Daoy (cell line): ENCODE measurements around the gene CBS. TPM values are rescaled to one million over a fixed set of nuclear protein-coding genes. Genes with fewer than 3 reads are reported as not detected.
"Not testable (repeated sequence)": the region's sequence is repeated elsewhere in the genome, so short reads cannot be mapped to it uniquely, and the experiment has no call there.

Experiments
- DNase-seq: peaks from one replicate; pipeline ENCODE4 v3.0.0-alpha.2; 2015; ENCODE audit warnings: low read depth
- total RNA-seq: library from RNA; depleted of rRNA; stranded (reverse); fragments of >200 nt; shearing (Covaris generic); gene quantifications from 2 replicates; pipeline ENCODE4 v1.2.3, GENCODE V29; 2014; rRNA removed

Gene CBS
- total RNA-seq, 1 experiment from 2014 or later, result 19.8 TPM

DNA sequence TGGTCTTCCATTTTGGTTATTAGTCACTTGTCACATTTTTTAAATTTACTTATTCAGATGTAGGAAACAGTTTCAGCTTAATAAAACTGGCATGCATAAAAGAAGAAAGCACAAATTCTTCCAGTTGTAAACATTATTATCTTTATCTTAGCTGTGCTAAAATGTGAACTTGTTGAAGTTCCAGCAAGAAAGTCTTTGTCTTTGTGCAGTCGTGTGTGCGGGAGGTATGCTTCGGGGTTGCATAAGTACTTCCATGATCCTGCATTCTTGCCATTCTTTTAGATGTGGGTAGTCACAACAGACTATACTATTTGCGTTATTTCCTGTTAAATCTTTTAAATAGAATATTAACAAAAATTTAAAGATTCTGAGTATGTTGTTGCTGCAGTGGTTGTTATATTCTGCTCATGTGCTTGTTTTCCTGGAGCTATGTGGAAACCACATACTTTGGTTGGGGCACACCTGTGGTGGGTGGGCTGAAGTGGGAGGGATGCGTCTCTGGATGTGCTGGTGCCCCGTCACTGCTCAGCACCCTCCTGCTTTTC, 49.9 kb downstream of the CBS start:
- DNase-seq, result peak; percentile 31

DNA sequence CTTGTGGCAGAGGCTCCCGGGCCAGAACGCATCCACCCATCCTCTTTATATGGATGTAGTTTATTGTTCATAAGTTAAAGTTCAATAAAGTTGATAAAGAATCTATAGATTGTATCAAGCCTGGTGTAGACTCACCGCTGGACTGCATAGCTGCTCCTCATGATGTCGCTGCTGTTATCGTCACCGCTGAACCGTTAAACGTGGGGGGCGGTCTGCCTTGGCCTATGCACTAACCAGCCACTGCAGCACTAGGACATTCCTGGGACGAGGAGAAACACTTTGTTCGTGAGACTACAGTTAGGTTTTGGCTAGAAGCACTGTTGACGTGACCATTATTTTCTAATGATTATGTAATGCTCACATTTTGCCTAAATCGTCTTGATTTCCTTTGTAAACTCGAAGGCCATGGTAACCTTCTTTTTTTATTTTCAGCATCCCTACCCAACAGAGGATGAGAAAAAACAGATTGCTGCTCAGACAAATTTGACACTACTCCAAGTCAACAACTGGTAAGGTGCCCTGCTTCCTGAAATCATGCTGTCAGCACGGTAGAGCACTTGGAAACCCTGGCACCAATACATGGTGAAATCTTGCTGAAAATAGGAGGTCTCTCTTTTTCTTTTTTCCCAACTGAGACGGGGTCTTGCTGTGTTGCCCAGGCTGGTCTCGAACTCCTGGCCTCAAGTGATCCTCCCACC, 51.0 kb downstream of the CBS start:
- DNase-seq, result no peak

DNA sequence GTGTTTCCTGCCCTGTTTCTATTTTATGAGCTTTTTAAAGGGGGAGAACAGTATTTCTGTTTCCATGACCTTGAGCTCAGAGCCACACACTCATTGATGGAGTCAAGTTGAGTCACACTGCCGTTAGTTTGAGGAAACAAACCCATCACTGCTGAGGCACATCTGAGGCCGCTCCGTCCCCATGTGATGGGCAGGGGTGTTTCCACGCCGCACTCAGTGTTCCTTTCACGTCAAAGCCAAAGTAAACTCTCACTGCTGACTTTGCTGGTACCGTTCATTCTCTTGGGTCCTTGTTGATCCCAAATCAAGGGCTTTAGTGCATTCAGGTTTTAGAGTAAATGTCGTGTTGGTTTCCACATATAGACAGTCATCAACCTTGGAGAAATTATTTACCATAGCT, 52.5 kb downstream of the CBS start:
- no peak for DNase-seq

DNA sequence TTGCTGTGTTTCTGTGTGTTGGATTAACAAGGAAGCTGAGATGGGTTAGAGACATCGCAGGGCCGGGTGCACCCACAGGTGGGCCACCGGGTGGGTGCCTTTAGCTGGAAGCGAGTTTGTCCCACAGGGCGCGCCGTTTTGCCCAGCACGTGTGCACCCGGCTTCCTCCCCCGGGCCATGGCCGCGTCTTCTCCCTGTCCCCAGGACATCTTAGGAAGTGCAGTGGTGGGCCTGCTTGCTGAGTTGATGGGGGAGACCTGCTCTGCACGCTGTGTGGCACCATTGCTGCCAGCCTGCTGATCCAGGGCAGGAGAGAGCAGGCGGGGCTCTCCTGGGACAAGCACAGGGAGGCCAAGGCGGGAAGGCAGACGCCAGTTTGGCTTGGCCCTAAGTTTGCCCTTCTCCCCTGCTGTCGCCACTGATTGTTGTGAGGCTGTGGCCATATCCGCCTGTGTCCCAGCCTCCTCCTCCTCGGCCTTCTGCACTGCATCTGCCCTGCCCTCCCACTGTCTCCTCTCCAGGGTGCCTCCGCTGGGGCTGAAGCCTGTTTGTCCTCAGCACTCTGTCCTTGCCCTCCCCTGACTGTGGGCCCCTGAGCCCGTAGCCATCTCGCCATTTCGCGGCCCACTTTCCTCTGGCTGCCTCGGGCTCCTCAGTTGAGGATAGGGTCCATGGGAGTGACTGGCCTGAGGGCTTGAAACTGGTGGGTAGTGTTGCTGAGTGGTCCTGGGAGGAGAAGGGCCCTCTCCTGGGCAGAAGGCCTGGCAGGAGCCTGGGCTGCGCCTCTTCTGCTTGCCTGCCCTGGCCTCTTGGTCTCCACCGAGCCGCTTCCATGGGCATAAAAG, 53.7 kb downstream of the CBS start:
- no peak for DNase-seq

DNA sequence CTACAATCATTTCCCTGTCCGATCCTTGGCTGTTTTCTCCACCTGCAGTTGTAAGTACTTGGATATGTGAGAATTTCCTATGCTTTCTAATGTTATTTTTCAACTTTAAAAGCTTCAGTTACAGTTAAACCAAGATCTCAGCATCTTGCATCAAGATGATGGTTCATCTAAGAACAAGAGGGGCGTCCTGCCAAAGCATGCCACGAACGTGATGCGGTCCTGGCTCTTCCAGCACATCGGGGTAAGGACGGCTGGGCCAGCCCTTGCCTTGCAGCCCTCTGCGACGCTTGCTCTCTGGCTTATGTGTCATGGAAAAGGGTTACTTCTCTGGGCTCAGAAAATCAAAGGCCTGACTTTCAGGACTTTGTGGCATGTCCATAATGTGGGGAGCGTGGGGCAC, 54.4 kb downstream of the CBS start:
- DNase-seq, result no peak

DNA sequence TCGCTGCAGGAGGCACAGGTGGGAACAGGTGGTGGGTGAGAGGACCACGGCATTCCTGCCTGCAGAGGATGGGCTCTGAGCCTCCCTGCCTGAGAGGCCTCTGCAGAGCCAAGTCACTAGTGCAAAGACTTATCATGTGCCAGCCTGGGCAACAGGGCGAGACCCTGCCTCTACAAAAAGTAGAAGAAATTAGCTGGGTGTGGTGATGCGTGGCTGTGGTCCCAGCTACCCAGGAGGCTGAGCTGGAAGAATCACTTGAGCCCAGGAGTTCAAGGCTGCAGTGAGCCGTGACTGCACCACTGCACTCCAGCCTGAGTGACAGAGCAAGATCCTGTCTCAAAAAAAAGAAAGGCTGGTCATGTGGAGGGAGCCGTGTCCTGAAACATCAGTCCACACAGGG, 54.9 kb downstream of the CBS start:
- DNase-seq, result no peak

DNA sequence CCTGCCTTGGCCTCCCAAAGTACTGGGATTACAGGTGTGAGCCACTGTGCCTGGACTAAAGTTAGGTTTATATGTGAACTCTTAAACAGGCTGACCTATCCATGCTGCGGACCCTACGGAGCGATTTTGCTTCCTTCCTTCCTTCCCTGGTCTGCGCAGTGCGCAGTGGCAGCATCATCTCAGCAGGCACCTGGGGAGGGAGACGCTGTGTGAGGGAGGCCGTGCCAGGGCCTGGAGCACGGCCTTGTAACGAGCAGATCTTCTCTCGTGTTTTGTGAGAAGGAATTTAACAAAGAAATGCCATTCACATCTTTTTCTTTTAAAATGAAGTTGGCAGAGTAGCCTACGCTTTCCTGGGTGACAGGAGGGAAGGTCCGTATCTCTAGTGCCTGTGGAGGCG, 55.5 kb downstream of the CBS start:
- DNase-seq, result no peak

DNA sequence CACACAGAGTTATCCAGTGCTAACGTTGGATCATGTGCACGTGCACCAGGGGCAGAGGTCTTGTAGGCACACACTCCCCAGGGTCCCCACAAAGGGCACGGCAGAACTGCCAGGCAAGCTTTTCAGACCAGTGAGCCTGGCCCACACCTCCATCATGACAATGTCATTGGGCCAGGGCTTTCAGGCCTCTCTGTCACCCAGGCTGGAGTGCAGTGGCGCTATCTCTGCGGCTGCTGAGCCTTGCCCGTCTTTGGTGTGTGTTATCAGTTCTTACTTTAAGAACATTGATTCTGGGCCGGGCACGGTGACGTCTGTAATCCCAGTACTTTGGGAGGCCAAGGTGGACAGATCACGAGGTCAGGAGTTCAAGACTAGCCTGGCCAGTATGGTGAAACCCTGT, 57.1 kb downstream of the CBS start:
- DNase-seq, result no peak

DNA sequence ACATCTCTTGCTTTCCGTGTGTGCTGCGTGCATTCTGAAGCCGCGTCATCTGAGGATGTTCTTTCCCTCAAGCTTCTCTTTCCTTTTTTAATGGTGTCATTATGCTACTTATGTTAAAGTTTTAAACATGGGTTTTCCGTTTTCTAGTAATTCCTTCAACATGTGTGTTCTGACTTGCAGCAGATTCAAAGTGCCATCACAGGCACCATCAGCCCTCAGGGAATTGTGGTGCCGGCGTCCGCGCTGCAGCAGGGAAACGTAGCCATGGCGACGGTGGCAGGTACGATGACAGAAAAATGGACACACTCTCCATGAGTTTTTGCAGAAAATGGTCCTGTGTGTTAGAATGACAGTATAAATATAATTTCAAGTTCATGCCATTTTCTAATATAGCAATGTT, 58.9 kb downstream of the CBS start:
- DNase-seq, result no peak

DNA sequence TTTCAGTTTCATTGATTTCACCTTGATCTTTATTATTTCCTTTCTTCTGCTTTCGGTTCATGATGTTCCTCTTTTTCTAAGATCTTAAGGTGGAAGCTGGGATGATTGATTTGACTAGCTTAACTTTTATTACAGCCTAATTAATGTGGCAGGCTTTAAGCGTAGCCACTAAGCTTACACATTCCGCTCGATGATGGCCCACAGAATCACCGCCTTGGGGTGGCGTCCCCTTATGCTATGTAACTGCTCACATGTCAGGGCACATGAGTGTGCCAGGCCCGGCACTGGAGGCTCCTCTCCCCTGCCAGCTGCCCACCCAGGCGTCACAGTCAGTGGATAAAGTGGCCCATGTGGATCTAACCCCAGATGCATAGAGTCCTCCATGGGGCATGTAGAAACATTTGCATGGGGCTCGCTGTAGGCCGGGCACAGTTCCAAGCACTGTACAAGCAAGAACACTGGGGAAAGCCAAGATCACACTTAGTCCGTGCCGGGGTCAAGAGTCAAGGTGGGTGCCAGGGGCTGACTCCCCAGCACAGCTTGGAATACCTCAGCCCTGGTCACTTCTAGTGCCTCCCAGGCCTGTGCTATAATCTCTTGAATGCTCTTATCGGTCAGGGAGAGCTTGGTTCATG, 59.6 kb downstream of the CBS start:
- no peak for DNase-seq

DNA sequence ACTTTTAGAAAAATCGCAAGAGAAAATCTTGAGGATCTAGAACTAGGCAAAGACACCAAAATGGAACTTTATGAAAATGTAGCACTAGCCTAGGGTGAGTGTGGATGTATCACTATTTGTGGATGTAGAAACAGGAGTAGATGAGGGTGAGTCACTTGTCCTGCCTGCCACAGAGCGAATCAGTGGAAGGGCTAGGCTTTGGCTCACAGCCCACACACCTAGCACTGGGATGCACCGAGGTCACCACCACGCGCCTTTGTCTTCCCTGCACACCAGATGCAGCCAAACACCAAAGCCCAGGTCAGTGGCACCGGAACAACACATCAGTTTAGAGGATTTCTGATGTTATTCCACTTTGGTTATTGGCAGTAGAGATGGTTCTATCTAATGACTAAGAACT, 63.0 kb downstream of the CBS start:
- DNase-seq, result peak; percentile 17

DNA sequence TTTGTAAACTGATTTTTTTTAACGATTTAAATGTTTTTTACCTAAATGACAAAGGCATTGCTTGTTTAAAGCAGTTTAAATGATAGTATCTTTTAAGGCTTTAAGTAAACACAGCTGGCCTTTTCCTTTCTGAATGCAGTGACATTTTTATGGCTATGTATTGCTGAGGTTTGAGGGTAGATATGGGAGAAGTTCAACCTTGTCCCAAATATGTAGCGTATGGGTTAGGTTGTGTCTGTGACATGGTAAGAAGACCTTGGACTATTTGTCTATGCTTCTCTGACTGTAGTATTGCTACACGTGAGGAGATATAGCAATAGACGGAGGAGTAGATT, 68.8 kb downstream of the CBS start:
- DNase-seq, result no peak

DNA sequence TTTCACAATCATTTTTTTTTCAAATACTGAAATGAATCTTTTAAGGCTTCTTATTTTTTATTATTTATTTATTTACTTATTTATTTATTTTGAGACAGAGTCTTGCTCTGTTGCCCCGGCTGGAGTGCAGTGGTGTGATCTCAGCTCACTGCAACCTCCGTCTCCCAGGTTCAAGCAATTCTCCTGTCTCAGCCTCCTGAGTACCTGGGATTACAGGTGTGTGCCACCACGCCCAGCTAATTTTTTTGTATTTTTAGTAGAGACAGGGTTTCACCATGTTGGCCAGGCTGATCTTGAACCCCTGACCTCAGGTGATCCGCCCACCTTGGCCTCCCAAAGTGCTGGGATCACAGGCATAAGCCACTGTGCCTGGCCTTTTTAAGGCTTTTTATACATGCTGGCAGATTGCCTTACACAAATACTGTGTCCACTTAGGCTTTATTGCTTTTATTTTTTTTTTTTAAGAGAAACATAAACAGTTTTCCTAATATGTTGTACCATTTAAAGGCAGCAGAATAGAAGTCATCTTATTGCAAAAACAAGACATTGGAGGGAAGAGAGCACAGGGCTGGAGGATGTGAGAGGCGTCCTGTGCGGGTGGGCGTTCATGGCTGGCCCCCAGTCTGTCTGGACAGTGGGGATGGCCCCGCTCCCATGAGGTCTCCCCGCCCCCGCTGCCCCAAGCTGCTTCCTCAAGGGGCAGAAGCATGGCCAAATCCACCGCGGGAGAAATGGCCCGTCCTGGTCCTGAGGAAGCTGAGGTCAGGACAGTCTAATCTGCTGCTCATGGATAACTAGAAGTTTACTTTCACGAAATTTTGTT, 69.4 kb downstream of the CBS start:
- DNase-seq, result not testable (repeated sequence)

DNA sequence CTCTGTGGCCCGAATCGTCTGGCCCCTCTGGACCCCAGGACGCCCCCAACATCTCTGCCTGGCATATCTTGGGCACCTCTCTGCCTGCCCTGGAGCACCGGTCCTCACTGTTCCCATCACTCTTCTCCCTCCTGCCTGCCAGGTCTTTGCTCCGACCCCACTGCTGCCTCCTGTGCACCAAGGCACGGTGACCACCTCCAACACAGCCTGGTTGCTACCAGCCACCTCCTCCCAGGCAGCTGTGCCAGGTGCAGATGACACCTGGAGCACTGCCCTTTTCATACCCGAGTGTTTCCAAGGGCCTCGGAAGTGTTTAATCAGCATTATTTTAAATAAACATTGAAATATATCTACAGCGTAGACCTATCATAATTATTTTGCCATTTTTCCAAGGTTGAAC, 70.0 kb downstream of the CBS start:
- DNase-seq, result no peak

DNA sequence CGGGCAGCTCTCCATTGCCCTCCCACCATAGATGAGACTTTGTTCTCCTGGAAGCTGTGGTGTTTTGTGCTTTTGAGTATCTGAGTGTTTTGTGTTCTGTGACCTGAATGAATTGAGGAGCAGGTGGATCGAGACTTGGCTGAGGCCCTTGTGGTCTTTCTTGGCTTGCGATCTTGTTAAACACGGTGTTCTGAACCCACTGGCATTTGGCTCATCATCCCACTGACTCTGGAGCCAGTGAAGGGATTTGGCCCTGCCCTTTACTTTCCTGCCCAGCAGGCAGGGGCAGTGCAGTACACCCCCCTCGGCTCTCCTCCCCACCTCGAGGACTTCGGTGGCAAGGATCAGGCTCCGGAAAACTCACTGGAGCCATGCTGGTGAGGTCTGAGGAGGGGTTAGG, 70.7 kb downstream of the CBS start:
- no peak for DNase-seq

Other genes starting within 250 kb of the CBS start
- 35.8 and 37.9 TPM in 2 replicates for gene WDR4, start 196.3 kb downstream of the CBS start, total RNA-seq
- 37.8 and 40.3 TPM in 2 replicates for gene NDUFV3, start 182.5 kb downstream of the CBS start, total RNA-seq
- gene ERVH48-1, start 150.2 kb downstream of the CBS start, total RNA-seq, result not detected in 2 replicates
- 18.0 and 20.1 TPM in 2 replicates for gene PKNOX1, start 101.3 kb downstream of the CBS start, total RNA-seq
- gene U2AF1, start 31.7 kb upstream of the CBS start, total RNA-seq, result 43.1 and 50.0 TPM in 2 replicates
- not detected in 2 replicates for gene CRYAA, start 93.2 kb upstream of the CBS start, total RNA-seq